CD4-positive, alpha-beta T cell (primary cell): ENCODE results near the gene VAMP4. TPM values are rescaled to one million over a fixed set of nuclear protein-coding genes. Genes with fewer than 3 reads are reported as not detected.

Source experiments
- ATAC-seq: fragments of 200-7000 bp; cut with Tn5 transposase; one replicate; pipeline ENCODE4 v1.10.0; 2022; ENCODE audit warnings: mild to moderate bottlenecking; ENCODE audit not compliant: poor library complexity
- CTCF ChIA-PET: fragments of 350-600 bp; sonication (Branson Sonifier 250); formaldehyde crosslinking; loops from one replicate; lab custom pipeline; 2021; ENCODE audit warnings: antibody characterized with exemption, inconsistent platforms; lab: Charles Lee
- POLR2A ChIA-PET: fragments of 350-600 bp; sonication (Branson Sonifier 250); formaldehyde crosslinking; loops from one replicate; lab custom pipeline; 2021; ENCODE audit warnings: antibody characterized with exemption, inconsistent platforms; lab: Charles Lee
- DNase-seq, 14 experiments: peaks; one replicate each; pipeline ENCODE4 v3.0.0-alpha.2; 2013 to 2020; ENCODE audit warnings: mixed read lengths in 2 of 14
- H3K27ac ChIP-seq, 2 donors: one replicate each; pipeline versions ENCODE4 v1.5.1 to v1.7.0; 2013; ENCODE audit warnings: low read length in 2 of 2, low read depth in 1 of 2, mild to moderate bottlenecking in 1 of 2
- H3K27me3 ChIP-seq, 2 experiments: 1 replicate in 1 of 2; 2 replicates in 1 of 2; pipeline versions ENCODE4 v1.6.1 to v1.7.0; 2013; ENCODE audit warnings: low read length in 2 of 2, control low read depth in 1 of 2, mild to moderate bottlenecking in 1 of 2, moderate library complexity in 1 of 2; ENCODE audit not compliant: insufficient read depth in 2 of 2, control insufficient read depth in 1 of 2
- H3K36me3 ChIP-seq: one replicate; pipeline ENCODE4 v1.6.1; 2013; ENCODE audit warnings: low read length, control low read depth; ENCODE audit not compliant: insufficient read depth
- H3K4me1 ChIP-seq: one replicate; pipeline ENCODE4 v1.6.1; 2013; ENCODE audit warnings: low read length, control low read depth; ENCODE audit not compliant: insufficient read depth
- H3K4me3 ChIP-seq: one replicate; pipeline ENCODE4 v1.5.1; 2013; ENCODE audit warnings: mild to moderate bottlenecking, low read length, moderate library complexity
- H3K9me3 ChIP-seq, 2 experiments: 1 replicate in 1 of 2; 2 replicates in 1 of 2; pipeline versions ENCODE4 v1.6.1 to v1.7.0; 2013; ENCODE audit warnings: low read length in 2 of 2, mild to moderate bottlenecking in 2 of 2, control low read depth in 1 of 2, moderate library complexity in 1 of 2; ENCODE audit not compliant: control insufficient read depth in 1 of 2, insufficient read depth in 1 of 2
- H3K27ac Mint-ChIP-seq: one replicate; pipeline ENCODE4 v1.8.0; 2020; ENCODE audit warnings: mixed read lengths
- H3K27me3 Mint-ChIP-seq: one replicate; pipeline ENCODE4 v1.8.0; 2021; ENCODE audit warnings: mixed read lengths
- H3K36me3 Mint-ChIP-seq: one replicate; pipeline ENCODE4 v1.8.0; 2021; ENCODE audit warnings: low read depth, mixed read lengths
- H3K4me1 Mint-ChIP-seq: one replicate; pipeline ENCODE4 v1.8.0; 2021; ENCODE audit warnings: low read depth, mixed read lengths
- H3K4me3 Mint-ChIP-seq: one replicate; pipeline ENCODE4 v1.8.0; 2020; ENCODE audit warnings: mild to moderate bottlenecking, mixed read lengths
- H3K9me3 Mint-ChIP-seq: one replicate; pipeline ENCODE4 v1.8.0; 2020; ENCODE audit warnings: mixed read lengths
- intact Hi-C, 2 experiments: fragments of 100-400 bp; cut with DNase I in 1 of 2; cut with micrococcal nuclease in 1 of 2; formaldehyde crosslinking; loops; one replicate each; pipeline versions ENCODE4 v1.15.1 to v1.9.0; 2023 to 2025; cut with DNase I, micrococcal nuclease
- total RNA-seq, 174 experiments: library from RNA in 2 of 174; stranded (reverse) in 2 of 174; gene quantifications; one replicate each; pipeline ENCODE4 v1.2.3 and lab custom pipeline; 2021 to 2026
- TF ChIP-seq, protein P1 (sequence below): fragments of 200-600 bp; IDR thresholded peaks from one replicate; pipeline ENCODE4 v1.8.0; 2022; ENCODE audit warnings: antibody characterized with exemption, mild to moderate bottlenecking

The VAMP4 gene
- total RNA-seq, 2 experiments from 2014 or later, result 8.1 to 12.1 TPM

DNA sequence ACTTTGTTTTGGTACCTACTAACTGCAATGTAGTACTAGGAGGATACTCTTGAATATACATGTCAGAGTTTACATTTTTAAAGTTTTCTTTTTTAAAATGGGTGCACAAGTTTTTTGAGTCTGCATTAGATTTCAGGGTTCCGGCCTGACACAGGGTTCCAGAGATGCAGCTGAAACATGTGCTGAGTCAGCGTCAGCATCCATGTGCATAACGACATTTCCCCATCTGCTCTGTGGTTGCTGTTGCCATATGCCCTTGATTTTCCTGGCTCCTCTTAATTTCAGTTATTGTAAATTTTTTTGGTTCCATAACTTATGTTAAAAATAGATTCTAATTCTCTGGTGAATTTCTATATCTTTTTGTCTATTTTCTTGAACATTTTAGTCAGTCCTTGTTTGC is 27.3 kb upstream of the VAMP4 start:
- DNase-seq (no peak), ATAC-seq (no peak)
- no peak overlapping the region for H3K4me3 Mint-ChIP-seq
- Histone ChIP-seq H3K4me3 (no peak overlapping the region), H3K27ac (no peak overlapping the region), H3K9me3 (no peaks in the 10 kb centered on the region), H3K4me1 (no peaks in the 10 kb centered on the region), H3K36me3 (no peaks in the 10 kb centered on the region), H3K27me3 (no peaks in the 10 kb centered on the region)
- CTCF ChIA-PET, result no interaction called here
- POLR2A ChIA-PET, result interaction anchor here (1.3 kb wide), 1 partner anchor 12 kb away, joined by 4 read pairs; the partner anchor contains the start of gene METTL13
- H3K36me3 Mint-ChIP-seq, result no peaks in the 10 kb centered on the region
- H3K9me3 Mint-ChIP-seq, result no peaks in the 10 kb centered on the region
- TF ChIP-seq, protein P1, sequence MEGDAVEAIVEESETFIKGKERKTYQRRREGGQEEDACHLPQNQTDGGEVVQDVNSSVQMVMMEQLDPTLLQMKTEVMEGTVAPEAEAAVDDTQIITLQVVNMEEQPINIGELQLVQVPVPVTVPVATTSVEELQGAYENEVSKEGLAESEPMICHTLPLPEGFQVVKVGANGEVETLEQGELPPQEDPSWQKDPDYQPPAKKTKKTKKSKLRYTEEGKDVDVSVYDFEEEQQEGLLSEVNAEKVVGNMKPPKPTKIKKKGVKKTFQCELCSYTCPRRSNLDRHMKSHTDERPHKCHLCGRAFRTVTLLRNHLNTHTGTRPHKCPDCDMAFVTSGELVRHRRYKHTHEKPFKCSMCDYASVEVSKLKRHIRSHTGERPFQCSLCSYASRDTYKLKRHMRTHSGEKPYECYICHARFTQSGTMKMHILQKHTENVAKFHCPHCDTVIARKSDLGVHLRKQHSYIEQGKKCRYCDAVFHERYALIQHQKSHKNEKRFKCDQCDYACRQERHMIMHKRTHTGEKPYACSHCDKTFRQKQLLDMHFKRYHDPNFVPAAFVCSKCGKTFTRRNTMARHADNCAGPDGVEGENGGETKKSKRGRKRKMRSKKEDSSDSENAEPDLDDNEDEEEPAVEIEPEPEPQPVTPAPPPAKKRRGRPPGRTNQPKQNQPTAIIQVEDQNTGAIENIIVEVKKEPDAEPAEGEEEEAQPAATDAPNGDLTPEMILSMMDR, result no peak
- intact Hi-C loops, result no loop called here
- H3K27ac Mint-ChIP-seq, result no peak overlapping the region
- H3K27me3 Mint-ChIP-seq, result peaks cover 14% of the 10 kb centered on the region
- no peaks in the 10 kb centered on the region for H3K4me1 Mint-ChIP-seq

DNA sequence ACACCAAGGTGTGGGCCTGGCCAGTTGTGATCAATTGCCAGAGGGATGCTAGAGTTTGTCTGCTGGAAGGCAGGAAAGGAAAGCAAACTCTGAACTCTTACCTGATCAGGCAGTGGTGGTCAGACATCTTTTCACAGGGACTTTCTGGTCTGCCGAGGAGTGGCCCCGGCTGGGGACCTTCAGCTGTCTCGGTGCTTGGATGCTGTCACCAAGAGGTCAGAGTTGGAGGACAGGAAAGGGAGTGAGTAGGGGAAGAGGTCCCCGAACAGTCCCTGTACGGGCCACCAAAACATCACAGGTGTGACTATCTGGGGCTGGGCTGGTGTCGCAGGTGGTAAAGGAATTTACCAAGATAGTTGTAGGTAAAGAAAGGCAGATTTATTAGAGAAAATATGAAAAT is 21.9 kb upstream of the VAMP4 start:
- TF ChIP-seq, protein P1, result no peak
- no peaks in the 10 kb centered on the region for H3K9me3 ChIP-seq
- intact Hi-C loops, result no loop called here

DNA sequence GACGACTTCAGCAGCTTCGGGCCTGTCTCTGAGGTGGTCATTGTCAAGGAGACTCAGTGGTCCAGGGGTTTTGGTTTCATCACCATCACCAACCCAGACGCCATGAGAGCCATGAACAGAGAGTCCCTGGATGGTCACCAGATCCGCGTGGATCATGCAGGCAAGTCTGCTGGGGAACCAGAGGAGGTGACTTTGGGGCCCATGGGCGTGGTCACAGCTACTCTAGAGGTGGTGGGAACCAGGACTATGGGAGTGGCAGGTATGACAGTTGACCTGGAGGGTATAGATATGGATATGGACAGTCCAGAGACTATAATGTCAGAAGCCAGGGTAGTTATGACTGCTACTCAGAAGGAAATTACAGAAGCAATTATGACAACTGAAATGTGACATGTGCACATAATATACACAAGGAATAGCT is 20.3 kb upstream of the VAMP4 start:
- intact Hi-C loops, result no loop called here
- Mint-ChIP-seq H3K36me3 (no peaks in the 10 kb centered on the region), H3K27me3 (peaks cover 25% of the 10 kb centered on the region), H3K9me3 (no peaks in the 10 kb centered on the region), H3K4me1 (no peaks in the 10 kb centered on the region), H3K4me3 (no peak overlapping the region), H3K27ac (no peak overlapping the region)
- Histone ChIP-seq H3K4me1 (no peaks in the 10 kb centered on the region), H3K9me3 (no peaks in the 10 kb centered on the region), H3K4me3 (no peak overlapping the region), H3K27ac (no peak overlapping the region), H3K27me3 (no peaks in the 10 kb centered on the region), H3K36me3 (no peaks in the 10 kb centered on the region)
- ChIA-PET CTCF (no interaction called here), POLR2A (no interaction called here)
- ATAC-seq (no peak), DNase-seq (no peak)
- TF ChIP-seq, protein P1, result no peak

More for the DNA sequence above, 21.9 kb upstream of the VAMP4 start:
- H3K4me3 ChIP-seq, result no peak overlapping the region
- no peak for DNase-seq
- Mint-ChIP-seq H3K27ac (no peak overlapping the region), H3K36me3 (no peaks in the 10 kb centered on the region), H3K9me3 (no peaks in the 10 kb centered on the region), H3K27me3 (peaks cover 25% of the 10 kb centered on the region), H3K4me1 (no peaks in the 10 kb centered on the region), H3K4me3 (no peak overlapping the region)
- no peak overlapping the region for H3K27ac ChIP-seq
- H3K36me3 ChIP-seq, result no peaks in the 10 kb centered on the region
- CTCF ChIA-PET, result no interaction called here
- H3K27me3 ChIP-seq, result no peaks in the 10 kb centered on the region
- POLR2A ChIA-PET, result no interaction called here
- H3K4me1 ChIP-seq, result no peaks in the 10 kb centered on the region
- no peak for ATAC-seq
